Chondrocyte (in vitro differentiated cells): ENCODE data around the gene TAF15. TPM values are rescaled to one million over a fixed set of nuclear protein-coding genes. Genes with fewer than 3 reads are reported as not detected.

ENCODE experiments used
- DNase-seq: peaks from one replicate; pipeline ENCODE4 v3.0.0; 2021; ENCODE audit warnings: mixed read lengths, low spot score
- H3K27ac Mint-ChIP-seq: one replicate; pipeline ENCODE4 v1.8.0; 2021; ENCODE audit warnings: mild to moderate bottlenecking, moderate library complexity, mixed read lengths; ENCODE audit not compliant: unreplicated experiment
- H3K27me3 Mint-ChIP-seq: 2 replicates; pipeline ENCODE4 v1.8.0; 2021; ENCODE audit warnings: low read depth, mixed read lengths
- H3K36me3 Mint-ChIP-seq: 2 replicates; pipeline ENCODE4 v1.8.0; 2021; ENCODE audit warnings: low read depth, mixed read lengths
- H3K4me1 Mint-ChIP-seq: 2 replicates; pipeline ENCODE4 v1.8.0; 2021; ENCODE audit warnings: low read depth, mild to moderate bottlenecking, mixed read lengths
- H3K4me3 Mint-ChIP-seq: one replicate; pipeline ENCODE4 v1.8.0; 2021; ENCODE audit warnings: mild to moderate bottlenecking, moderate library complexity, mixed read lengths; ENCODE audit not compliant: unreplicated experiment
- H3K9me3 Mint-ChIP-seq: 2 replicates; pipeline ENCODE4 v1.8.0; 2021; ENCODE audit warnings: low read depth, mixed read lengths
- total RNA-seq: library from RNA; stranded (reverse); gene quantifications from 3 replicates; pipeline ENCODE4 v1.2.1, GENCODE V29; 2021
- TF ChIP-seq, protein P1 (sequence below): fragments of 200-600 bp; sonication (generic); IDR thresholded peaks from 2 replicates; pipeline ENCODE4 v1.5.0; 2021; ENCODE audit warnings: antibody characterized with exemption, mild to moderate bottlenecking, moderate library complexity

Gene TAF15
- total RNA-seq, 1 donor from 2014 or later: 135 TPM

- peak overlapping the region; percentile 36 for H3K27ac Mint-ChIP-seq
These were observed 44.1 kb upstream of the TAF15 start for GRCh38 chr17:35765086-35765710.

DNA sequence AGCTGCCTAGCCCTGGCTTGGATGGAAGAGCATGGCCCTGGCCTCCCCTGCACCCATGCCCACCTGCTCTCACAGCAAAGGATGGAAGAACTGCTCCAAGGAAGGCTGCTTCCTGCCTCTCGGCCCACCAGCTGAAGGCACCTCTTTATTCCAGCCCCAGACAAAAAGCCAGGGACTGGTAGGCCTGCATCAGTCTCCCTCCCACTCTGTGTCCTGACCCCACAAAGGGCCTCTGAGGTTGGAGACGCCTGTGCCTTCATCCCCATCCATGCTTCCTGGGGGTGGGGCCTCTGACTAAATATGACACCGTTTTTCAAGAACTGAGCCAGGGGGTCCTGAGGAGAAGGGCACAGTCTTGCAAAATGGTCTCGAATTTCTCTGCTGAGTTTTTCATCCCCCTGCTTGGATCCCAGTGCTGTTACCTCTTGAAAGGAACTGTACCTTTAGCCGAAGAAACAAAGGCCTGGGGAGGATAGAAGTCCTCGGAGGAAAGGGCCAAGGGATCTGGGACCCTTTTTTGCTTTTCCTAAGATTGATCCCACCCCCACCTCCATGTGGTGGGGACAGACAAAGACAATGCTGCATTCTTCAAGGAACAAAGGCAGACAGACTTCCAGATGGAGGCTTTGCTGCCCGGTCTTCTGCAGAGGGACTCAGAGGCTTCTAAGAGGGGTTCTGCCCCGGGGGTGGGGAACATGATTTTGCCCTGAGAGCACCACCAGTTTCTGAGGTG, 43.4 kb upstream of the TAF15 start:
- Mint-ChIP-seq H3K36me3 (no peaks in the 10 kb centered on the region), H3K27me3 (peaks cover 1% of the 10 kb centered on the region), H3K9me3 (no peaks in the 10 kb centered on the region), H3K4me3 (no peak overlapping the region), H3K4me1 (peaks cover 21% of the 10 kb centered on the region), H3K27ac (peak overlapping the region; percentile 36)
- no peak for DNase-seq
- TF ChIP-seq, protein P1, sequence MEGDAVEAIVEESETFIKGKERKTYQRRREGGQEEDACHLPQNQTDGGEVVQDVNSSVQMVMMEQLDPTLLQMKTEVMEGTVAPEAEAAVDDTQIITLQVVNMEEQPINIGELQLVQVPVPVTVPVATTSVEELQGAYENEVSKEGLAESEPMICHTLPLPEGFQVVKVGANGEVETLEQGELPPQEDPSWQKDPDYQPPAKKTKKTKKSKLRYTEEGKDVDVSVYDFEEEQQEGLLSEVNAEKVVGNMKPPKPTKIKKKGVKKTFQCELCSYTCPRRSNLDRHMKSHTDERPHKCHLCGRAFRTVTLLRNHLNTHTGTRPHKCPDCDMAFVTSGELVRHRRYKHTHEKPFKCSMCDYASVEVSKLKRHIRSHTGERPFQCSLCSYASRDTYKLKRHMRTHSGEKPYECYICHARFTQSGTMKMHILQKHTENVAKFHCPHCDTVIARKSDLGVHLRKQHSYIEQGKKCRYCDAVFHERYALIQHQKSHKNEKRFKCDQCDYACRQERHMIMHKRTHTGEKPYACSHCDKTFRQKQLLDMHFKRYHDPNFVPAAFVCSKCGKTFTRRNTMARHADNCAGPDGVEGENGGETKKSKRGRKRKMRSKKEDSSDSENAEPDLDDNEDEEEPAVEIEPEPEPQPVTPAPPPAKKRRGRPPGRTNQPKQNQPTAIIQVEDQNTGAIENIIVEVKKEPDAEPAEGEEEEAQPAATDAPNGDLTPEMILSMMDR: no peak

More at GRCh38 chr17:35765086-35765710, 44.1 kb upstream of the TAF15 start:
- no peaks in the 10 kb centered on the region for H3K36me3 Mint-ChIP-seq
- H3K9me3 Mint-ChIP-seq: no peaks in the 10 kb centered on the region
- peaks cover 1% of the 10 kb centered on the region for H3K27me3 Mint-ChIP-seq
- peaks cover 21% of the 10 kb centered on the region for H3K4me1 Mint-ChIP-seq
- TF ChIP-seq, protein P1: no peak
- DNase-seq: no peak
- no peak overlapping the region for H3K4me3 Mint-ChIP-seq

DNA sequence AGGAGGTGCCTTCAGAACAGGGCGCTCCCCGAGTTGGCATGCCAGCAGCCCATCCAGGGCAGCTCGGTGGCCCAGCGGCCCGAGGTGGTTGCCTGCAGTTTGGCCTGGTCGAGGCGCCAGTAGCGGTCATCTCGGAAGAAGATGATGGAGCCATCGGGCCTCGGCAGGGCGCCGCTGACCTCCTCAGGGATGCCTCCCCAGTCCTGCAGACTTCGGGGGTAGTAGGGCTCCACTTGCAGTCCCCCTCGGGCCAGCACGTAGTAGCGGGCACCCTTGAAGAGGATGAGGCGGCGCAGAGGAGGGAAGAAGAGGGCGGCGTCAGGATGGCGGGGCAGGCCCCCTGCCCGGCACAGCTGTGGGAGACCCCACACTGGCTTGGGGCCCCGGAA, 42.8 kb upstream of the TAF15 start:
- Mint-ChIP-seq H3K9me3 (no peaks in the 10 kb centered on the region), H3K4me1 (peaks cover 20% of the 10 kb centered on the region), H3K36me3 (no peaks in the 10 kb centered on the region), H3K27me3 (peaks cover under 1% of the 10 kb centered on the region), H3K27ac (no peak overlapping the region), H3K4me3 (no peak overlapping the region)
- DNase-seq: no peak
- TF ChIP-seq, protein P1: no peak

GRCh38 chr17:35766903-35767510, 42.3 kb upstream of the TAF15 start:
- Mint-ChIP-seq H3K9me3 (no peaks in the 10 kb centered on the region), H3K27ac (no peak overlapping the region), H3K36me3 (no peaks in the 10 kb centered on the region), H3K27me3 (no peaks in the 10 kb centered on the region), H3K4me3 (no peak overlapping the region), H3K4me1 (peaks cover 18% of the 10 kb centered on the region)
- TF ChIP-seq, protein P1: peak; percentile 83
- DNase-seq: no peak

GRCh38 chr17:35768797-35769196, 40.5 kb upstream of the TAF15 start:
- peaks cover 22% of the 10 kb centered on the region for H3K4me1 Mint-ChIP-seq
- TF ChIP-seq, protein P1: no peak
- H3K9me3 Mint-ChIP-seq: no peaks in the 10 kb centered on the region

More at GRCh38 chr17:35768797-35769196, 40.5 kb upstream of the TAF15 start:
- Mint-ChIP-seq H3K36me3 (no peaks in the 10 kb centered on the region), H3K27me3 (no peaks in the 10 kb centered on the region), H3K27ac (no peak overlapping the region), H3K4me3 (no peak overlapping the region)
- no peak for DNase-seq
